ENCODE measurements around the gene PBXIP1.

The PBXIP1 gene

DNA sequence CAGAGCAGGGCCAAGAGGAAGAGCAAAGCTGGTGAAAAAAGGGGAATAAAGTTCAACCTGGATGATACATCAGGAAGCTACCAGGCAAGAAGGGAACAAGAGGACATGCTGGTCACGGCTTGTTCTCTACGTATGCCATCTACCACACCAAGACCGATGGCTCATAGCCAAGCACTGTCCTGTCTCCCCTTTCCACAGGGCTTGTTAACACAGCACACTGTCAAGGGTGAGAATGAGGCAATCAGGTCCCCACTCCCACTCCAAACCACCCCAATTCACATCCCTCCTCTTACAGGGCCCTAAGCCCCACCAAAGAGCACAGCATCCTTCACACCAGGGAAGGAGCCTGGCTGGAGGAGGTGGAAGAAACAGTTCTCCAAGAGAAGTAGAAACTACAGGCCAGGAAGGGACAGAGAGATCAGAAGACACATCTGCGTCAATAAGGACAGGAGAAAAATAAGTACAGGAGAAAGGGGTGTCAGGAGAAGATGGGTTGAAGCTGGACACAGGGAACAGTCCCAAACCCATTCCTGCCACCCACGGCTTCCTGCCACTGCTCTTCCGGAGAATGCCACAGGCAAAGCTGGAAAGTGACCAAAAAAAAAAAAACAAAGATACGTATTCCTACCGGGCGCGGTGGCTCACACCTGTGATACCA is 15.6 kb upstream of the PBXIP1 start:
- DNase-seq, result no peak

DNA sequence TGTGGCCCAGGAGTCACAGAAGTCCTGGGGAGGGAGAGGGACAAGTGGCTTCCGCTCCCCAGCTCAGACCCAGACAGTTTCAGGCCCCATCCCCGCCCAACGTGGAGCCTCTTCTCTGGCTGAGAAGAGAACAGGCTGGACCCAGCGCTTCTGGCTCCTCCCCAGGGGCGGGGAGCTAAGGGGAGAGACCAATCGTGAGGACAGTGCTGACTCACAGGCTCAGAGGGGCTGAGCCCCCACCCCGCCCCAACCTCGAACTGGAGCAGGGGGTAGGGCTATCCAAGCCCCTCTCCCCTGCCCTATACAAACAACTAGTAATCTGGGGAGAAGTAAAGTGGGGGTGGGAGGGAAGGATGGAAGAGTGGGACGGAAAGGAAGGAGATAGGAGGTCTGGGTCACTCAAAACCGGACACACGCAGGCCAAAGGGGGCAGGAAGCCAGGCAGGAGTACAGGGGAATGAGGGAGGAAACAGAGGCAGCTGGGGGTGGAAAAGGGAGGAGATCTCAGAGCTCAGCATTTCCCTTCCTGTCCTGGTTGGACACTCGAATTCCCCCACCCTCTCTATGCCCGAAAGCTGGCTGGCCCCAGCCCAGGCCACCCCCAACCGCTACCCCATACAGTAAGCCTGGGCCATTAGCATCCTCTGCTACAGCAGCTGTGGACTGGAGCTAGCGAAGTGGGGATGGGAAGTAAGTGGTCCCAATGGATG is 14.9 kb upstream of the PBXIP1 start, which contains the start of gene SHC1:
SHC1 (minus strand) TSS at position 117 of the 710 bp plus-strand sequence. CDS start 221 bp downstream, outside the sequence.
- no peak for DNase-seq

DNA sequence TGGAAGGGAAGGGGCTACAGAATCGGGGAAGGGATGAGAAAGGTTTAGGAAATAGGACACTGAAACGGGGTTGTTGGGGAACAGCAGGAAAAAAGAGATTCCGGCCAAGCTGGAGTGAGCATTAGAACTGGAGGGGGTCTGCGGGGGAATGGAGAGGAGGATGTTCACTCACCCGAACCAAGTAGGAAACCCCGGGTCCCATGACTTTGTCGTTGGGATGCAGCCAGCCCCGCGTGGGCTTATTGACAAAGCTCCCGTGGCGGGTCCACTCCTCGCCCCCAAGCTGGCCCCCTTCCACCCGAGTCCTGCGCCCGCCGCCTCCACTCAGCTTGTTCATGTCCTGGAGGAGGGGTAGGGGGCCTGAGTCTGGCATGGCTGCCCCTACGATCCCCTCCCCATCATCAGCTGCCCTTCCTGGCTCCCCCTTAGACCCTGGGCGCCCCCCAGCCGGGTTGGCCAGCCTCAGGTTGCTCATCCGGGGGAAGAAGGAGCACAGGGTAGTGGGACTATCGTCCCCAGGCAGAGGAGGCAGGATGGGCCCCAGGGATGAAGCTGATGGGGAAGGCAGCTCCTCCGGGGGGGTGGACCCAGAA is 14.1 kb upstream of the PBXIP1 start:
- DNase-seq, result no peak

DNA sequence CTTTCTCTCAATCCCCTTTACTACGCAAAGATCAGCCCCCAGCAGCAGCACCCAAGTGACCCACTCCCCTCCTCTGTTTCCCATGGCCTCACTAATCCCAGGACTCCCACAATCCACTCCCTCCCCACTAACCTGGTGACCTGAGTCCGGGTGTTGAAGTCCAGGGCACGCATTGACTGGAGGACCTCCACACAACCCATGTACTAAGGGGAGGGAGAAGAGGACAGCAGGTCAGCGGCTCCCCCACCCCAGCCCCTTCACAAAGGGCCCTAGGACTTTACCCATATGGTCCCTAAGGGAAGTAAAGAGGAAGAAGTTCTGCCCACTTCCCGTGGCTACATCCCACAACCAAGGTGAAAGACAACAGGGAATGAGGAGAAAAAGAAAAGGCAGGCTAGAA is 13.3 kb upstream of the PBXIP1 start:
- no peak for DNase-seq

DNA sequence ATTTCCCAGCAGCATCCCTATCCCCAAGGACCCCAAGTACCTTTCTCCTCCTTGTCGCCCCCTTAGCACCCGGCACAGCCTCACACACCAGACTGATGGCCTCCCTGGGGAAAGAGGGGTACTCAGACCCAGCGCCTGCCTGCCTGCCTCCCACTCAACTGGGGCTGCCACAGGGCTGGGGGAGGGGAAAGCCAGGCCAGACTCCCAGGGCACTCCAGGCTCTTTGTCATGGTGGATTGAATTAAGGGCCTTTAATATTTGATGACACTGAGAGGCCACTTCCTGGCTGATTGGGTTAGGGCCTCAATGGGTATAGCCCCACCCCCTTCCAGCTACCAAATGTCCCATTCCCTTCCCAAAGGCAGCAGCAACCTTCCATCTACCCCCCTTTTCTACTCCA is 12.8 kb upstream of the PBXIP1 start:
- no peak for DNase-seq

DNA sequence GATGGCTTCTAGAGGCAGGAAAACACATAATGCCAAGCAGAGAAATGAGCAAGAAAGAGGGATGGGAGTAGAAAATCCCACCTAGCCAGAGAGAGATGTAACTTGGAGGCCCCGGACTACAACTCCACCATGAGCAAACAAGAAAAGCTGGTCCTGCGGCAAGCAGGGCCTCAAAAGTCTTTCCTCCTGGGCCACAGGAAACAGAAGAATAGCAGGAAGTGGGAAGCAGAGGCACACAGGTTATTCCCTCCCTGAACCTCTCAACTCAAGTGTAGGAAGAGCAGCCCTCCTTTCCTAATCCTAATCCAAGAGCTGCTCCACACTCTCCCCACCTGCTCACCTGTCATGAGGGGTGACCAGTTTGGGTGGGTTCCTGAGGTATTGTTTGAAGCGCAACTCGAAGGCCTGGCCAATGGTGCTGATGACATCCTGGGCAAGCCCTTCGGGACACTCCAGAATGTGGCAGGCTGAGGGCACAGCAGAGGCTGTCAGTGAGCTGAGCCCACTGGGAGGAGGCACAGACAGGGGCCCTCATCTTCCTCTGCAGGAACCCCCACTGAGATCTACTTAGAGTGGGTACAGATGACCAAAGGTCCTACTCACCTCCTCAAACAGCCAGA is 11.5 kb upstream of the PBXIP1 start:
- no peak for DNase-seq

DNA sequence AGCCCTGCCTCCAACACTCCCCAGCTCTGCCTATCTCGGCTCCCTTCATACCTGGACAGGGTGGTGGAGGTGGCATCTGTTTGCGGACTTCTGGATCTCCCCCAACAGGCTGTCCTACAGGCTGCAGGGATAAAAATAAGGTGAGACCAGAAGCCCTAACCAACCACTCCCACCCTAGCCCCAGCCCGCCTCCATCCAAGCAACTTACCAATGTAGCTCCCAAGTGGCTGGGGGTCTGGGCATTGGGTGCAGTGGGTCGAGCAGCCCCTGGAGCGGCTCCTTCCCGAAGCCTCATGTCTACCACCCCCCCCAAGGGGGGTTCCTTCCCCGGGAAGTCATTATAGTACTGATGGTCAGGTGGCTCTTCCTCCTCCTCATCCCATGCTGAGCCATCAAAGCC is 10.2 kb upstream of the PBXIP1 start:
- DNase-seq, result no peak

DNA sequence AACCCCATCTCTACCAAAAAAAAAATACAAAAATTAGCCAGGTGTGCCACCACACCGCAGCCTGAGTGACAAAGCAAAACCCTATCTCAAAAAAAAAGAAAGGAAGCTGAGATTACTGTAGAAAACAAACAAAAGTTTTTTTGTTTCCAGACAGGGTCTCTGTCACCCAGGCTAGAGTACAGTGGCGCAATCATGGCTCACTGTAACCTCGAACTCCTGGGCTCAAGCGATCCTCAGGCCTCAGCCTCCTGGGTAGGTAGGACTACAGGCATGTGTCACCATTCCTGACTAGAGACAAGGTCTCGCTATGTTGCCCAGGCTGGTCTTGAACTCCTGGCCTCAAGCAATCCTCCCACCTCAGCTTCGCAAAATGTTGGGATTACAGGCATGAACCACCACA is 8.5 kb upstream of the PBXIP1 start:
- no peak for DNase-seq

DNA sequence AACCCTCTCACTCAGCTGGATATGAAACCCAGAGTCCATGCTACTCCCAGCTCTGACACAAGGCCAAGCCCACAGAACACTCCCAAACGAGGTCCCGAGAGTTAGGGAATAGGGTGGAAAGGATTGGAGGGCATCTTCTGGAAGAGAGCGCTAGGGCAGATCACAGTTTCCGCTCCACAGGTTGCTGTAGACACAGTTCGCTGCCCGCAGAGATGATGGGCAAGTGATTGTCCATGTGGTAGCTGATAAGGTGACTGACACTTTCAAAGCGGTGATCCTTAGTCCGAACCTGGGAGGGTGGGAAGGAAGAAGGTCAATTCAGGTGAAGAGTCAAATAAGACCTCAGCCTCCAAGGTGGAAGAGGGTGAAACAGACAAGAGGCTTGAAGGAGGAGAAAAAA is 7.7 kb upstream of the PBXIP1 start:
- no peak for DNase-seq

DNA sequence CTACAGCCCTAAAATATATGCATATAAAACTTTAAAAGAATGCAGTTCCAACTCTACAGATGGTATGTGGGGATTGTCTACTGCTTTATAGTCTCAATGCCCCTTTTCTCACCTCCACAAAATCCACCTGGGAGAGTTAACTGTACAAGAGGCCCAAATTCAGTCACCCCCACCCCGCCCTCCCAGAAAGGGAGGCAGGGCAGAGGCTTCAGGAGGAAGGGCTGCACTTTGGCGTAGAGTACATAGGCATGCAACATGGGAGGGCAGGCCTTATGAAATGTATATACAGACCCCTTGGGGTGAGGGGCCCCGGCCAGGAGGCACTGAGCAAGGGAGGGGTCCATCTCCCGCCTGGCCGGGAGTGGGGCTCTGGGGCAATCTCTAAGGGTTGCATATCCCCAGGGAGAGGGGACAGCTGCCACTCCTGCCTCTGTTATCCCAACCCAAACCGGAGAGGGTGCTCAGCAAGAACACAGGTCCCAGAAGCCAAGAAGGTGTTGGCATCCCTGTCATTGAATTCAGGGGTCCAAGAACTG is 7.0 kb upstream of the PBXIP1 start:
- no peak for DNase-seq

DNA sequence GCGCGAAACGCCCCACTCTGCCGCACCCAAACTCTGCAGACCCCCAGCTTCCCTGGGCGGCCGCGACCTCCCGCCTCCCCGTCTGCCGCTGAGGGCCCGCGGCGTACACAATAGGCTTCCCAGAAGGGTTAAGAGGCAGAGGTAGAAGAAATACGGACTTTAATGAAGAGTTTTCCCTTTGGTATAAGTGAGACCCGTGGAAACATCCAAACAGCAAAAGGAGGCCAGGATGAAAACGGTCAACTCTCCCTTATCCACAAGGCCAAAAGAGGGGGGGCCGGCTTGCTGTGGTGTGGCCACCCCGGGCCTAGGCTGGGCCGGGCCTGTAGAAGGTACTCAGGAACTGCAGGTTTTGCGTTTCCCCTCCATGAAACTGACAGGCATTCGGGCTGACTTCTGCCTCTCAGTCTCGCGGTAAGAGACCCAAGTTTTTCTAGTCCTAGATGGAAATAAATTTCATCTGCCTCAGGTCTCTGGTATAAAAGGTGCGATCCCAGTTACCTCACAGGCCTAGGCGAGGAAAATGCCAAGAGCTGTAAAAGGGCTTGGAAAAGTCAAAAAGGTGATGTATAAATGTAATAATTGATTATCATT is 6.4 kb upstream of the PBXIP1 start:
- no peak for DNase-seq

DNA sequence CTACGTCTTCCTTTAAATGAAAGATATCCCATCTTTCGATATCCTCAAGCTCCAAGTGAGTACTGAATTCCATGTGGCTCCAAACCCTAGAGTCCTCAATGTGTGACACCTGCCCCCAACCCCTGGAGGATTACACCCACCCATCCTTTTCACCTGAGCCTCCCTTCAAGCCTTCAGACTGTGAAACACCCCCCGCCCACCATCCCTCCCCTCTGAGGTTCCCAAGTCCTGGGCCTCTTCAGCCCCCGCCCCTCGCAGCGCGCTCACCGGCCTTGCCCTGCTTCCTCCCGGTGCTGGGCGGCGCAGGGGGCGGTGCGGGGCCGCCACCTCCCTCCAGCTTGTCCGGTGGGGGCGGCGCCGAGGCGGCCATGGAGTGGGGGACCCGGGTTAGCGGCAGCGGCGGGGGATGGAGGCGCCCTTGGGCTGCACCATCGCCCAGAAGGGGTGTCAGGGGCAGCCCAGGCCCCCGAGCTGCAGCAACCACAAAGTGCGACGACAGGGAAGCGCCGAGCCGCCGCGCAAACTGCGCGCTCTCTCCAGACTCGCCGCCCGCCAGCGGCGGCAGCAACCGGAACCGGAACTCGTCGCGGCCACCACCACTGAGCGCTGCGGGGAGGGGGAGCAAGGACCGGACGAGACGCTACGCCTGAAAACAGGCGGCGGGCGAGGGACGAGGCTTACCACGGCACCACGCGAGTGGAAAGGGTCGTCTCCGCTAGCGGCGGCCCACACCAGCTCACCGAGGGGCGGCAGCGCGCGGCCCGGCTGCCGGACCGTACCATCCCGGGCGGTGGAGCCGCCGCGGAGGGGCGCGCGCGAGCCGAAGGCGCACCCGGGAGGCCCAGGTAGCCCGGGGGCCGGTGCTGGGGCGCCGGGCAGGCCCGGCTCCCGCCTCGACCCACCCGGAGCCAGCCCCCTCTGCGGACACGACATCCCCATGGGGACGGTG is 5.6 kb upstream of the PBXIP1 start, which contains the start of gene PYGO2:
PYGO2 (minus strand) TSS at position 576 of the 949 bp plus-strand sequence; CDS start at position 370, 206 bp downstream.
- DNase-seq, result peak; percentile 67

DNA sequence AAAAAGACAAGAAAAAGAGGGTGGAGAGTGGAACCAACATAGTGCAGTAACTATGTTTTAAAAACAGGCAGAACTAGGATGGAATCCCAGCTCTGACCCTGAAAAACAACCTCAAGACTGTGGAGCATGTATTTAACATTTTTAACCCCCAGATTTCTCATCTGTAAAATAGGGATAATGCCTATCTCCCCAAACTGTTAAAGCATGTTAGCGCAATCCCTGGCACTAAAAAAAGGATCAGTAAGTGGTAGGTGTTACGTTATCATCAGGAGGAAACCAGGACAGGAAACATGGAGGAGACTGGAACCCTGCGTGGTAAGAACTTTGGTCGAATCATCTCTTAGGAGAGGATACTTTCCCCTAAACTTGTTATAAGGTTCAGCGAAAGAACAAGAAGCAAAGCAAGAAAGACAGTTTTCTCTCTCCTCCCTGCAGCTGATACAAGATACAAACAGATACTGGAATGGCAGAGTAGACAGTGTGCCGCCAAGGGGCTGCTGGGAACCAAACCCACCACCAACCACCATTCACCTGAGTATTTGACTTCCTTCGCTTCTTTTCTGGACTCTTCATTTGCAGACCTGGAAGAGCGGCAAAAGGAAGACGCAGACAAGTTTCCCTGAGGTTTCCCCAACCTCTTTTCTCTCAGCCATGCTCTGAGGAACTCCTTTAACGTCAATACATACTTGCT is 4.7 kb upstream of the PBXIP1 start:
- DNase-seq, result no peak

DNA sequence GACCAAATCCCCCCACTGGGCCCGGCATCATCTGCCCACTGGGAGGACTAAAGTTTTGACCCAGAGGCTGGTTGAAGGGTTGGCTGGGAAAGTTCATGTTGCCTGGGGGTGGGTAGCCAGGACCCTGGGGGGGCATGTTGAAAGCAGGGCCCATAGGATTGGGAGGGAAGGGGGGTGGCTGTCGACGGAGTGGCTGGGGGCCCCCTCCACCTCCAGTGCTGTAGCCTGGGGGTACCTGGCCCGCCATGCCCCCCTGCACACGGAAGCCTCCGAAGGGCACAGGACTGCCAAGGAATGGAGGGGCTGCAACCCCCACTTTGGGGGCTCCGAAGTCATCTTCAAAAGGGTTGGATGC is 3.5 kb upstream of the PBXIP1 start:
- DNase-seq, result no peak

DNA sequence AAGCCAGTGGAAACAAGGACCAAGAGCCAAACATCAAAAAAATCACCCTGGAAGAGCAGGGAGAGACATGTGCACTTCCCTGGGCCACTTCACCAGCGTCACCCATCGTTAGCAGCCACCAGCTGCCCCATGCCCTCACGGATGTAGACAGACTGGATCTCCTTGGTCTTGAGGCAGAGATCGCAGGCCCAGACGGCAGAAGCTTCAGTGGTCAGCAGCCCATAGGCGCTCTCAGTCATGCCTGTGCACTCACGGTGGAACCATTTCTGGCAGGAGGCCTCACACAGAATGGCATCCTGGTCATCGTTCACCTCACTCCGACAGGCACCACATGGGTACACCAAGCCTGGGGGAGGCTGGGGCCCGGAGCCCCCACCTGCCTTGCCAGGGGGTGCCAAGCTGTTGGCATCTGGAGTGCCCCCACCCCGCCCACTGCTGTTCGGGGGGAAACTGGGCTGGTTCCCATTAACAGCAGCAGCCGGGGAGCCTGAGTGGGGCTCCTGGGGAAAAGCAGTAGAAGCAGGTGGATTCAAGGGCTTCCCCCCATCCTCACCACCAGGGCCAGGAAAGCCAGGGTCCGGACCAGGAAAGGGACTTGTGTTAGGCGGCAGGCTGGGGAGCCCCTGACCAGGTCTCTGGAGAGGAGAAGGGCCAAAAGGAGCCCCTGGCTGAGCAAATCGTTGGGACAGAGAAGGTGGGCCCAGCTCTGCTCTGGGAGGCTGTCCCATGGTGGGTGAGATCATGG is 3.0 kb upstream of the PBXIP1 start:
- DNase-seq, result no peak

DNA sequence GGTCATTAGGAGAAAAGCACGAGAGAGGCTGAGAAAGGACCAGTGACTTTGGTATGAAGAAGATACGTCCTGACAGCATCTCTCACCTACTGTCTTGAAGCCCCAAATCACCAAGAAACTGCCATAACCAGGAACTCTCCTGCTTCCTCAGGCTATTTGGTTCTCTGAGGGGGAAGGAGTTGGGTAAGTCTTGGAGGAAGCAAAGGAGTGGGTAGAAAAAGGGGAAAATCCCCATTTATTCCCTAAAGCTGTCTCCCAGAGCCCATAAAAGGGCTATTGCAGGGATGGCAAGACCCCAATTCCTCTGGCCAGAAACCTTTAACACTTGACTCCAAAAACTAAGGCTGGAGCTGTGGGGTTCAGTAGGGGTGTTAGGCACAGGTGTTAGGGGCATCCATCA is 2.1 kb upstream of the PBXIP1 start:
- DNase-seq, result no peak

DNA sequence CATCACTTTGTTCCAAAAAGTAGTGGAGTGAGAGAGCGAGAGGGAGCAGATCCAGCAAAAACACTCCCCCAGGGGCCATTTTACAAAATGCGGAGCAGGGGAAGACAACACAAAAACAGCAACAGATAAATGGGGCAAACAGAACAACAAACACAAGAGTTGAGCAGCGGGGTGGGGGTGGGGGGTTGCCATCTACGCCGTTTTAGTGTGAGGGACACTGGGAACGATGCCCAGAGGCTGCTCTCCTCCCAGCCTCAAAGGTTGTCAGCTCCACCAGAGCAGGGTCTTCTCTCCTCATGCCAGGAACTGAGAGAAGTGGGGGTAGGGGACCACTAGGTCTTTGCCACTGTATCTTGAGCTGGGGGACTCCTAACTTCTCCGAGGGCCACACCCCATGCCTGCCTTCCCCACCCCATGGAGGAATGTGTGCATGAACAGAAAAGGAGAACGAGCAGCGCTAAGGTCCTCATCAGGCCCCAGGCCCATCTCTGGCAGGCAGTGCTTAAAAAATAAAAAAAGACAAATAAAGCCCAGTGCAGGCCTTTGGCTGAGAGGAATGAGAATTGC is 1.3 kb upstream of the PBXIP1 start:
- DNase-seq, result no peak

DNA sequence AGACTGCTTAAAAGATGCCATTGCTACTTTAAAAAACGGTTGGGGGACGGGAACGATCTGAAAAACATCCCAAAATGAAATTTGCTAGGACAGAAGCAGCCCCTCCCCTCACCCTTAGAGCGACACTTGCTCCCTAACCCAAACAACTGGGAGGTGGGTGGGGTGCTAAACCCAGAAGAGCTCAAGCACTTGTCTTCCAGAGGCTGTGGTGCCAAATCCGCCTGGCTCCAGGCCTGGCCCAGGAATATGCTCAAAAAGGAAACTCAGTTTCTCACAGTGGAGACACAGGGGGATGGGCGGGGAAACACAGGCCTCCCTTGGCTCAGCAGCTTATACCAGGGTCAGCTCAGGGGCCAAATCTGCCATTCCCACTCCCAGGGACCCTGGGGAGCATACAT is 644 bp upstream of the PBXIP1 start:
- DNase-seq, result no peak

DNA sequence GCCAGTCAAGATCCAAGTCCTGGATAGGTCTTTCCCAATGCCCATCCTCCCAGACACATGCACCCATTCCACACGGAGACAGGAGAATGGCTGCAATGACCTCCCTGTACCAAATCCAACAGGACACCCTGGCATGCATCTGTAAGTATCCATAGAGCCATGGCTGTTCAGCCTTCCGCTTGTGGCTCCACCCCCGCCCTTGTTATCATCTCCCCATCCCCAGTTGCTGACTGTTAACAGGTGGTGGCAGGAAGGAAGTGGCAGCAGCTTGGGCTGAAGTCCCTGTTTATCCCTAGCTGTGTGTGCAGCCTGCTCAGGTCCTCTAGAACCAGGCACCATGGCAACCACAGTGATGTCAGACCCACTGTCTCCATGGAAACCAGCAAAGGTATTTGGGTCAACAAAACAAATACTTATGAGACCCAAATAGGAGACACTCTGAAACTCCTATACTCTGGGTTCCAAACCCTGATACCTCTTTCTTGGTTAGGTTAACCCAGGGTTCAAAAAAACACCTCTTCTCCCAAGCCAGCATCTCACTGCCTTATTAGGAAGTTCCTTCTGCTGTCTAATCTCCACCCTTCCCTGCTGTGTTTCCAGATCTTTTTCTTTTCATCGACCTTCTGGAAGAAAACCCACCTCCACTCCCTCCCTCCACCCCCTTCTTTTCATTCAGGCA is 721 bp downstream of the PBXIP1 start:
- DNase-seq, result peak; percentile 83

DNA sequence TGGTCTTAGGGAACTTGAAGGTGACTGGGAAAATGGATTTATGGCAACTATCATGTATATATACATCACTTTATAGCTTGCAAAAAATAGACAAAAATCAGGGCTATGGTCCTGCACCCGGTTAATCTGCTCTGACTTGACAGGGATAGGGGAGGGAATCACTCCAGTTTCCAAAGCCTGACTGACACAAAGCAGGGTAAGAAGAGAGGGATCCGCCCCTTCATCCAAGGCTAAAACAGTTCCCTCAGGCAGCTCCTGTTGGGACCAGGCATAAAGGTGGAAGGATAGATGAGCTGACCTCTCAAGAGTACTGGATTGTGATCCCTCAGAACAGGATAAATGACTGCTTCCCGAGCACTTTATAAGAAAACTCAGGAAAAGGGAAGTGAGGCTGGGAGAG is 1.4 kb downstream of the PBXIP1 start:
- no peak for DNase-seq
